ENCODE measurements around the gene KRTAP16-1. TPM values are rescaled to one million over a fixed set of nuclear protein-coding genes. Genes with fewer than 3 reads are reported as not detected.

Gene KRTAP16-1
- total and polyA plus RNA-seq, 2 of the 13 experiments (the other 11 are each of a cell fraction or from before 2014, with no cell fraction given) = not detected

GRCh38 chr17:41258406-41258805 lies 50.7 kb downstream of the KRTAP16-1 start:
- in situ Hi-C loops (cut with HindIII; ENCODE audit: extremely low pct_ligation_motif_present, low pct_unique_long_range_greater_than_20kb) = no loop called here
- BruUV-seq (replicated peaks) = no TSS peak

More at GRCh38 chr17:41258406-41258805, 50.7 kb downstream of the KRTAP16-1 start:
- no peak overlapping the region for H3K27ac ChIP-seq (ENCODE audit: extremely low read length, insufficient read depth, low read length)
- H4K20me1 ChIP-seq (ENCODE audit: insufficient read depth, low read length) = no peaks in the 10 kb centered on the region
- H3K4me3 ChIP-seq (replicated peaks in 1 of 3; ENCODE audit: insufficient read depth in 1 of 3, low read depth in 2 of 3, low read length in 3 of 3) = no peak overlapping the region
- H3K9ac ChIP-seq (ENCODE audit: insufficient read depth, low read depth, low read length) = no peak overlapping the region
- no peak overlapping the region for H2AFZ ChIP-seq (ENCODE audit: low read length)
- CTCF ChIA-PET (ENCODE audit: low intra/inter-chr PET ratio, low total read pairs) = no interaction called here
- peaks cover 0 to 8% of the 10 kb centered on the region in 2 experiments; a peak in 2 of 5 replicates for H3K27me3 ChIP-seq (ENCODE audit: control insufficient read depth in 1 of 2, insufficient read depth in 2 of 2, low read length in 2 of 2)
- POLR2A ChIA-PET = no interaction called here
- DNase-seq (ENCODE audit: low spot score) (no peak), FAIRE-seq (no peak), ATAC-seq (no peak)
- intact Hi-C loops (cut with micrococcal nuclease; ENCODE audit: unreplicated experiment) = no loop called here
- H3K79me2 ChIP-seq (ENCODE audit: insufficient read depth, low read length) = no peaks in the 10 kb centered on the region
- no peak for TF ChIP-seq STAT5B (CRISPR knock-in tag; IDR thresholded peaks at IDR 0.05)
- no peak overlapping the region for H3K4me2 ChIP-seq (ENCODE audit: low read depth, low read length)
- no peaks in the 10 kb centered on the region for H3K4me1 ChIP-seq (ENCODE audit: insufficient read depth, low read length)
- H3K36me3 ChIP-seq (replicated peaks in 1 of 2; ENCODE audit: control insufficient read depth in 1 of 2, insufficient read depth in 2 of 2, low read length in 2 of 2) = no peaks in the 10 kb centered on the region
- no peaks in the 10 kb centered on the region for H3K9me3 ChIP-seq (ENCODE audit: low read length)

Small RNA genes lying within 50 kb of the gene (small RNA-seq; reads per million reads assigned to genes)
- gene KRTAP9-10P (ENCODE audit: insufficient read depth in 2 of 3, insufficient read length in 3 of 3, low read depth in 2 of 3, low replicate concordance in 1 of 3) = 0 reads per million in 3 experiments

Other genes starting within 250 kb of the KRTAP16-1 start
Only the 30 nearest of the 36 such genes appear.
- gene KRTAP4-16, start 207.1 kb downstream of the KRTAP16-1 start, total RNA-seq (2016; rRNA removed; fragmentation: Illumina TruSeq; extraction: Trizol) = not detected in 2 replicates
- gene KRTAP4-16, start 207.1 kb downstream of the KRTAP16-1 start, polyA plus RNA-seq (2011; rRNA removed) = not detected in 2 replicates
- not detected in 2 replicates for gene KRTAP4-9, start 203.9 kb downstream of the KRTAP16-1 start, total RNA-seq (2016; rRNA removed; fragmentation: Illumina TruSeq; extraction: Trizol)
- not detected in 2 replicates for gene KRTAP4-9, start 203.9 kb downstream of the KRTAP16-1 start, polyA plus RNA-seq (2011; rRNA removed)
- not detected in 2 replicates for gene KRTAP4-11, start 190.9 kb downstream of the KRTAP16-1 start, total RNA-seq (2016; rRNA removed; fragmentation: Illumina TruSeq; extraction: Trizol)
- gene KRTAP4-11, start 190.9 kb downstream of the KRTAP16-1 start, polyA plus RNA-seq (2011; rRNA removed) = not detected in 2 replicates
- not detected in 2 replicates for gene KRTAP4-12, start 185.1 kb downstream of the KRTAP16-1 start, total RNA-seq (2016; rRNA removed; fragmentation: Illumina TruSeq; extraction: Trizol)
- gene KRTAP4-12, start 185.1 kb downstream of the KRTAP16-1 start, polyA plus RNA-seq (2011; rRNA removed) = not detected in 2 replicates
- not detected in 2 replicates for gene KRTAP4-6, start 168.8 kb downstream of the KRTAP16-1 start, total RNA-seq (2016; rRNA removed; fragmentation: Illumina TruSeq; extraction: Trizol)
- gene KRTAP4-6, start 168.8 kb downstream of the KRTAP16-1 start, polyA plus RNA-seq (2011; rRNA removed) = not detected in 2 replicates
- gene KRTAP4-5, start 159.5 kb downstream of the KRTAP16-1 start, total RNA-seq (2016; rRNA removed; fragmentation: Illumina TruSeq; extraction: Trizol) = not detected in 2 replicates
- gene KRTAP4-5, start 159.5 kb downstream of the KRTAP16-1 start, polyA plus RNA-seq (2011; rRNA removed) = not detected in 2 replicates
- not detected in 2 replicates for gene KRTAP4-4, start 148.6 kb downstream of the KRTAP16-1 start, total RNA-seq (2016; rRNA removed; fragmentation: Illumina TruSeq; extraction: Trizol)
- not detected in 2 replicates for gene KRTAP4-4, start 148.6 kb downstream of the KRTAP16-1 start, polyA plus RNA-seq (2011; rRNA removed)
- gene KRTAP4-3, start 141.1 kb downstream of the KRTAP16-1 start, total RNA-seq (2016; rRNA removed; fragmentation: Illumina TruSeq; extraction: Trizol) = not detected in 2 replicates
- not detected in 2 replicates for gene KRTAP4-3, start 141.1 kb downstream of the KRTAP16-1 start, polyA plus RNA-seq (2011; rRNA removed)
- gene KRTAP4-2, start 131.1 kb downstream of the KRTAP16-1 start, total RNA-seq (2016; rRNA removed; fragmentation: Illumina TruSeq; extraction: Trizol) = not detected in 2 replicates
- not detected in 2 replicates for gene KRTAP4-2, start 131.1 kb downstream of the KRTAP16-1 start, polyA plus RNA-seq (2011; rRNA removed)
- not detected in 2 replicates for gene KRTAP4-1, start 124.4 kb downstream of the KRTAP16-1 start, total RNA-seq (2016; rRNA removed; fragmentation: Illumina TruSeq; extraction: Trizol)
- not detected in 2 replicates for gene KRTAP4-1, start 124.4 kb downstream of the KRTAP16-1 start, polyA plus RNA-seq (2011; rRNA removed)
- not detected in 2 replicates for gene KRTAP9-1, start 119.4 kb downstream of the KRTAP16-1 start, total RNA-seq (2016; rRNA removed; fragmentation: Illumina TruSeq; extraction: Trizol)
- gene KRTAP9-1, start 119.4 kb downstream of the KRTAP16-1 start, polyA plus RNA-seq (2011; rRNA removed) = not detected in 2 replicates
- not detected in 2 replicates for gene KRTAP9-2, start 82.7 kb downstream of the KRTAP16-1 start, total RNA-seq (2016; rRNA removed; fragmentation: Illumina TruSeq; extraction: Trizol)
- gene KRTAP9-2, start 82.7 kb downstream of the KRTAP16-1 start, polyA plus RNA-seq (2011; rRNA removed) = not detected in 2 replicates
- gene KRTAP9-3, start 76.9 kb downstream of the KRTAP16-1 start, total RNA-seq (2016; rRNA removed; fragmentation: Illumina TruSeq; extraction: Trizol) = not detected in 2 replicates
- not detected in 2 replicates for gene KRTAP9-3, start 76.9 kb downstream of the KRTAP16-1 start, polyA plus RNA-seq (2011; rRNA removed)
- not detected in 2 replicates for gene KRTAP9-8, start 71.3 kb downstream of the KRTAP16-1 start, total RNA-seq (2016; rRNA removed; fragmentation: Illumina TruSeq; extraction: Trizol)
- gene KRTAP9-8, start 71.3 kb downstream of the KRTAP16-1 start, polyA plus RNA-seq (2011; rRNA removed) = not detected in 2 replicates
- gene KRTAP9-4, start 59.6 kb downstream of the KRTAP16-1 start, total RNA-seq (2016; rRNA removed; fragmentation: Illumina TruSeq; extraction: Trizol) = not detected in 2 replicates
- not detected in 2 replicates for gene KRTAP9-4, start 59.6 kb downstream of the KRTAP16-1 start, polyA plus RNA-seq (2011; rRNA removed)
- not detected in 2 replicates for gene KRTAP9-9, start 53.9 kb downstream of the KRTAP16-1 start, total RNA-seq (2016; rRNA removed; fragmentation: Illumina TruSeq; extraction: Trizol)
- not detected in 2 replicates for gene KRTAP9-9, start 53.9 kb downstream of the KRTAP16-1 start, polyA plus RNA-seq (2011; rRNA removed)
- gene KRTAP9-6, start 43.9 kb downstream of the KRTAP16-1 start, total RNA-seq (2016; rRNA removed; fragmentation: Illumina TruSeq; extraction: Trizol) = not detected in 2 replicates
- not detected in 2 replicates for gene KRTAP9-6, start 43.9 kb downstream of the KRTAP16-1 start, polyA plus RNA-seq (2011; rRNA removed)
- gene KRTAP9-7, start 33.6 kb downstream of the KRTAP16-1 start, total RNA-seq (2016; rRNA removed; fragmentation: Illumina TruSeq; extraction: Trizol) = not detected in 2 replicates
- gene KRTAP9-7, start 33.6 kb downstream of the KRTAP16-1 start, polyA plus RNA-seq (2011; rRNA removed) = not detected in 2 replicates
- gene KRTAP29-1, start 6.5 kb downstream of the KRTAP16-1 start, total RNA-seq (2016; rRNA removed; fragmentation: Illumina TruSeq; extraction: Trizol) = not detected in 2 replicates
- gene KRTAP29-1, start 6.5 kb downstream of the KRTAP16-1 start, polyA plus RNA-seq (2011; rRNA removed) = not detected in 2 replicates
- not detected in 2 replicates for gene KRTAP17-1, start 6.4 kb upstream of the KRTAP16-1 start, total RNA-seq (2016; rRNA removed; fragmentation: Illumina TruSeq; extraction: Trizol)
- gene KRTAP17-1, start 6.4 kb upstream of the KRTAP16-1 start, polyA plus RNA-seq (2011; rRNA removed) = not detected in 2 replicates
- not detected in 2 replicates for gene KRT33A, start 41.5 kb upstream of the KRTAP16-1 start, total RNA-seq (2016; rRNA removed; fragmentation: Illumina TruSeq; extraction: Trizol)
- gene KRT33A, start 41.5 kb upstream of the KRTAP16-1 start, polyA plus RNA-seq (2011; rRNA removed) = not detected in 2 replicates
- not detected in 2 replicates for gene KRT33B, start 60.5 kb upstream of the KRTAP16-1 start, total RNA-seq (2016; rRNA removed; fragmentation: Illumina TruSeq; extraction: Trizol)
- gene KRT33B, start 60.5 kb upstream of the KRTAP16-1 start, polyA plus RNA-seq (2011; rRNA removed) = not detected in 2 replicates
- not detected in 2 replicates for gene KRT34, start 73.0 kb upstream of the KRTAP16-1 start, total RNA-seq (2016; rRNA removed; fragmentation: Illumina TruSeq; extraction: Trizol)
- gene KRT34, start 73.0 kb upstream of the KRTAP16-1 start, polyA plus RNA-seq (2011; rRNA removed) = 0.05 TPM in 1 of 2 replicates, not detected in the other
- not detected in 2 replicates for gene KRT31, start 88.3 kb upstream of the KRTAP16-1 start, total RNA-seq (2016; rRNA removed; fragmentation: Illumina TruSeq; extraction: Trizol)
- 0.05 TPM in 2 replicates for gene KRT31, start 88.3 kb upstream of the KRTAP16-1 start, polyA plus RNA-seq (2011; rRNA removed)
- gene KRT37, start 115.3 kb upstream of the KRTAP16-1 start, total RNA-seq (2016; rRNA removed; fragmentation: Illumina TruSeq; extraction: Trizol) = not detected in 2 replicates
- 0.69 and 0.76 TPM in 2 replicates for gene KRT37, start 115.3 kb upstream of the KRTAP16-1 start, polyA plus RNA-seq (2011; rRNA removed)
- not detected in 2 replicates for gene KRT38, start 131.7 kb upstream of the KRTAP16-1 start, total RNA-seq (2016; rRNA removed; fragmentation: Illumina TruSeq; extraction: Trizol)
- not detected in 2 replicates for gene KRT38, start 131.7 kb upstream of the KRTAP16-1 start, polyA plus RNA-seq (2011; rRNA removed)
- not detected in 2 replicates for gene KRT32, start 158.1 kb upstream of the KRTAP16-1 start, total RNA-seq (2016; rRNA removed; fragmentation: Illumina TruSeq; extraction: Trizol)
- not detected in 2 replicates for gene KRT32, start 158.1 kb upstream of the KRTAP16-1 start, polyA plus RNA-seq (2011; rRNA removed)
- gene KRT35, start 171.8 kb upstream of the KRTAP16-1 start, total RNA-seq (2016; rRNA removed; fragmentation: Illumina TruSeq; extraction: Trizol) = not detected in 2 replicates
- gene KRT35, start 171.8 kb upstream of the KRTAP16-1 start, polyA plus RNA-seq (2011; rRNA removed) = not detected in 2 replicates
- not detected in 2 replicates for gene KRT36, start 180.6 kb upstream of the KRTAP16-1 start, total RNA-seq (2016; rRNA removed; fragmentation: Illumina TruSeq; extraction: Trizol)
- gene KRT36, start 180.6 kb upstream of the KRTAP16-1 start, polyA plus RNA-seq (2011; rRNA removed) = not detected in 2 replicates
- not detected in 2 replicates for gene KRT13, start 196.3 kb upstream of the KRTAP16-1 start, total RNA-seq (2016; rRNA removed; fragmentation: Illumina TruSeq; extraction: Trizol)
- 0.30 TPM in 1 of 2 replicates, not detected in the other for gene KRT13, start 196.3 kb upstream of the KRTAP16-1 start, polyA plus RNA-seq (2011; rRNA removed)

All from HepG2 (cell line).